Measurements from ENCODE around the gene SFSWAP.
"Not testable (repeated sequence)": the region's sequence is repeated elsewhere in the genome, so short reads cannot be mapped to it uniquely, and the experiment has no call there.

Gene SFSWAP

DNA sequence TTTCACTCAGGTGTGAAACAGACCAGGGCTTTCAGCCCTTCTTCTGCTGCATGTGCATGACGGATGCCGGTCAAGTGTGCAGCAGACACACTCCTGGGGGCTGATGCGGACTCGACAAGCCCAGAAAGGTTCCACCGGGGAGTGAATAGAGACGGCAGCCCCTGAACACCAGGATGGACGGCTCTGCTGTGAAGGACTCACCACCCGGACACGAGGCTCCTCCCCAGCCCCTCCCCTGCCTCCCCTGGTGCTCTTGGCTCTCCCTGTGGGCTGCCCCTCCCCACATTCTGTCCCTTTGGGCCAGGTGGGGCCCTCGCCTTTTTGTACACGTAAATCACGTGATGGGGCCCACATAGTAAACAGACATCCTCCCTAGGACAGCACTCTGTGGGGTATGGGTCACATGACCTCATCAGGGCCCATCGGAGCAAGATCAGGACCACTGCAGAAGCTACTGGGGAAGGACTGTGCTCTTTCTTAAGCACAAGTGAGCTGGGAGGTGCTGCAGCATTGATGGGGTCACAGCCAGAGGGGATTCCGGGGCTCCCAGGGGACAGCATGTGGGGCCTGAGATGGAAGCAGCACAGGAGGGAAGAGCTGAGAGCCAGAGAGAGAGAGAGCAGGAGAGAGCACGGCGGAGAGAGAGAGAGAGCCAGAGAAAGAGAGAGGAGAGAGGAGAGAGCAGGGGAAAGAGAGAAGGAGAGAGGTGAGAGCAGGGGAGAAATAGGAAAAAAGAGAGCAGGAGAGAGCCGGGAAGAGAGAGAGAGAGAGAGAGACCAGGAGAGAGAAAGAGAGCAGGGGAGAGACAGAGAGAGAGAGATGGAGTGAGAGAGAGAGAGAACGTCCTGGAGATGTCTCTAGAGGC is 30.3 kb upstream of the SFSWAP start:
- DNase-seq = not testable (repeated sequence)

- peak; percentile 50 for DNase-seq
Observed at GRCh38 chr12:131681257-131681620, 29.7 kb upstream of the SFSWAP start.

DNA sequence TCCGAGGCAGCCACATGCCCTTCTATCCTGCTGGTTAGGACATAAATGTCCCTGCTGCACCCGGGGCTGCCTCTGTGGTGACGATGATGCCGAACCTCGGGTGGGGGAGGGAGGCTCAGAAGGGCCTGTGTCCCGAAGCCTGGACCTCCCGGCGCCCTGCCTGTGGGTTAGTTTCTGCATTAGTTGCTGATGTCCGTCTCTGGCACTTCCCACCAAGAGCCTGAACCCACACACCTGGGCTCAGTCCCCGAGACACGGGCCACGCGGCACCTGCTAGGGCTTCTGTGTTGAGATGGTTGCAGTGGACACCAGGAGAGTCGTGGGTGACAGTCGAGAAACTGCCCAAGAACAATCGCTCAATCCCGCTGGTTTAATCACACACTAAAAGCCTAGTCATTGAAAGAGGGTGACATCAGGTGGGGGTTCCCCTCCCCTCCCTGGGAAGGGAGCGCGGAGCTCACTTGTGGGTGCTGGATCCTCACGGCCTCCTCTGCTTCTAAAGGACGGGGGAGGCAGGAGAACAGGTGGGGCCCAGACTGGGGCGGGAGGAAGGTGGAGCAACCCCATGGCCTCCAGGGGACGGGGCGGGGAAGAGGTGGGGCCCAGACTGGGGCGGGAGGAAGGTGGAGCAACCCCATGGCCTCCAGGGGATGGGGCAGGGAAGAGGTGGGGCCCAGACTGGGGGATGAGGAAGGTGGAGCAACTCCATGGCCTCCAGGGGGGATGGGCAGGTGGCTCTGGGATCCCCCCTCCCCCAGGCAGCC is 29.0 kb upstream of the SFSWAP start:
- DNase-seq = peak; percentile 51

DNA sequence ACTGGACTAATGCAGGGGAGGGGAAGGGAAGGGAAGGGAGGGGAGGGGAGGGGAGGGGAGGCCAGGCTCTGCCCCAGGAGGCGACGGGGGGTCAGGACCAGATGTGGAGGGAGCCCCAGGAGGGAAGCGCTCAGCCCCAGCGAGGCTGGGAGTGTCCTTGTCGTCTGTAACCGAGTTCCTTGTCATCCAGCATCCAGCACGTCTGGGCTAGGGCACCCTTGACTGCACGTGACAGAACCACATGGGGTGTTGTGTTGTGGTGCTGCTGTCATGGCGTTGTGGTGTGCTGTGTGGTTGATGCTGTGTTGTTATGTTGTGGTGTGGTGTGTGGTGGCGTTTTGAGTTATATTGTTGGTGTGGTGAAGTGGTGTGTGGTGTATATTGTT is 28.4 kb upstream of the SFSWAP start:
- peak; percentile 48 for DNase-seq

DNA sequence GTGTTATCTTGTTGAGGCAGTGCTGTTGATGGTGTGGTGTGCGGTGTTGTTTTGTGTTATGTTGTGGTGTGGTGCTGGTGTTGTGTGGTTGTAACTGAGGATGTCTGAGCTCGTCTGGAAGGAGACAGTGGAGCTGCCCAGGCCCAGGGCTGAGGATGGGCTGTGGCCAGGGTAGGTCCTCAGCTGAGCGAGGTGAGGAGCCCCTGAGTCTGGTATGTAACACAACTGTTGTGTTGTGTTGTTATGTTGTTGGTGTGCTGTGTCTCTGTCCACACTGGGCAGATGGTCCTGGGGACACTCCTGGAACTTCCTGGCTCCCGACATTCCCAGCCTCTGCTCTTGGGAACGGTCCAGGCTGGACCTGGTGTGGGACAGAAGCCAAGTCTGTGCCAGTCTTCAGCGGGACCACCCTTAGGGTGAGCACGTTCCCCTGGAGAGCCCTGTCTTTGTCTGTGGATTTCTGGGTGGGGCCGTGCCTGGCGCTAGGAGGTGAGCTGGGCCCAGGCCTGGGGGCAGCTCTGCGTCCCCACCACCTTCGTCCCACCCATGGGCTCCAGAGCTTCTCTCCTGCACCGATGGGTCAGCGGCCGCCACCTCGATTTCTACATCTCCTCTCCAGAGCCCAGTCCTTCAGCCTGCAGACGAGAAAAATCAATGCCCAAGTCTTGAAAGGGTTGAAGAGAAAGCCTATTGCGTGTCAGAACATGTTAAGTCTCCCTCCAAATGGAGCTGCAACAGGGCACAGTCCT is 27.4 kb upstream of the SFSWAP start:
- DNase-seq = peak; percentile 45

- DNase-seq = peak; percentile 56
Observed at GRCh38 chr12:131684015-131684725, 26.7 kb upstream of the SFSWAP start.

GRCh38 chr12:131687346-131688125 is 23.4 kb upstream of the SFSWAP start:
- peak; percentile 36 for DNase-seq

DNA sequence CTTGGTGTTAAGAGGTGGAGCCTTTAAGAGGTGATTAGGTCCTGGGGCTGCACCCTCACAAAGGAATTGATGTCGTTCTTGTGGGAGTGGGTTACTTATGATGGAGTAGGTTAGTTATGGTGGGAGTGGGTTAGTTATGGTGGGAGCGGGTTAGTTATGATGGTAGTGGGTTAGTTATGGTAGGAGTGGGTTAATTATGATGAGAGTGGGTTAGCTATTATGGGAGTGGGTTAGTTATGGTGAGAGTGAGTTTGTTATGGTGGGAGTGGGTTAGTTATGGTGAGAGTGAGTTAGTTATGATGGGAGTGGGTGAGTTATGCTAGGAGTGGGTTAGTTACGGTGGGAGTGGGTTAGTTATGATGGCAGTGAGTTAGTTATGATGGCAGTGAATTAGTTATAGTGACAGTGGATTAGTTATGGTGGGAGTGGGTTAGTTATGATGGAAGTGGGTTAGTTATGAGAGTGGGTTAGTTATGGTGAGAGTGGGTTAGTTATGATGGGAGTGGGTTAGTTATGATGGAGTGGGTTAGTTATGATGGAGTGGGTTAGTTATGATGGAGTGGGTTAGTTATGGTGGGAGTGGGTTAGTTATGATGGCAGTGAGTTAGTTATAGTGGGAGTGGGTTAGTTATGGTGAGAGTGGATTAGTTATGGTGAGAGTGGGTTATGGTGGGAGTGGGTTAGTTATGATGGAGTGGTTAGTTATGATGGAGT is 22.6 kb upstream of the SFSWAP start:
- no peak for DNase-seq

- DNase-seq = no peak
Observed at GRCh38 chr12:131688845-131689154, 22.1 kb upstream of the SFSWAP start.

- DNase-seq = no peak
Observed at GRCh38 chr12:131690320-131690719, 20.6 kb upstream of the SFSWAP start.

DNA sequence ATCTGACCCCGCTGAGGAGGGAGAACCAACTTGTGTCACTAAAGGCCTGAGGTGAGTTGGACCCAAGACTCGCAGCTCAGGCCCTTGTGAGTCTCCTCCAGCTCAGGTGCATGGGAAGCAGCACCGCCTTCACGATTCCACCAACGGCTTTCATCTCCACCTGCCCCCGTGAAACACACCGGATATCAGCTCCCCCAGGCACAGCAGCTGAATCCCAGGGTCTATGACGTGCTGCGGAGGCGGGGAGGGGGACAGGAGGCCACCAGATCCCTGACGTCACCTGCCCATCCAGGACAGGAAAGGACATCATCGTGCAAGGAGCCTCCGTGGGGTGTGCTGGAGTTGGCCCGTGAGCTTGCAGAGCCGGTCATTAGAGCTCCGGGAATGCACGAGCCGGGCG is 18.5 kb upstream of the SFSWAP start:
- no peak for DNase-seq

GRCh38 chr12:131693149-131693548 is 17.7 kb upstream of the SFSWAP start:
- DNase-seq = peak; percentile 34

- DNase-seq = peak; percentile 38
Observed at GRCh38 chr12:131694116-131694838, 16.6 kb upstream of the SFSWAP start.

DNA sequence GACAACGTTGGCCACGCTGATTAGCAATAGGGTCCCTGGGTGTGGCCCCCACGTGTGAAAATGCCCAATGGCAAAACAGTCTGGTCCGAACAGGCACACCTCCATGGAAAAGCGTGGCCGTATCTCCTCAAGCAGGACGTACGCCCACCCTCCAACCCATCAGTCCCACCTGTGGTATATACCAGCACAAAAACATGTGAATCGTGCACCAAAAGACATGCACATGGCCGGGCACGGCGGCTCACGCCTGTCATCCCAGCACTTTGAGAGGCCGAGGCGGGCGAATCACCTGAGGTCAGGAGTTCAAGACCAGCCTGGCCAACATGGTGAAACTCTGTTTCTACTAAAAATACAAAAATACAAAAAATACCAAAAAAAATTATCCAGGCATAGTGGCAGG is 14.9 kb upstream of the SFSWAP start:
- DNase-seq = peak; percentile 43

DNA sequence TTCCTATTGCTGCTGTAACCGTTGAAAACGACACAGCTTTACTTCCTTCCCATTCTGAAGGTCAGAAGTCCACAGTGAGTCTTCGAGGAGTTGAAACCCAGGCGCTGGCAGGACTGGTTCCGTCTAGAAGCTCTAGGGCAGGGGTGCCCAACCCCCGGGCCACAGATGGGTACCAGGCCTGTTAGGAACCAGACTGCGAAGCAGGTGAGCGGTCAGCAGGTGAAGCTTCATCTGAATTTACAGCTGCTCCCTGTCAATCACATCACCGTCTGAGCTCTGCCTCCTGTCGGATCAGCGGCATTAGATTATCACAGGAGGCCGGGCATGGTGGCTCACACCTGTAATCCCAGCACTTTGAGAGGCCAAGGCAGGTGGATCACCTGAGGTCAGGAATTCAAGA is 12.6 kb upstream of the SFSWAP start:
- DNase-seq = peak; percentile 42

DNA sequence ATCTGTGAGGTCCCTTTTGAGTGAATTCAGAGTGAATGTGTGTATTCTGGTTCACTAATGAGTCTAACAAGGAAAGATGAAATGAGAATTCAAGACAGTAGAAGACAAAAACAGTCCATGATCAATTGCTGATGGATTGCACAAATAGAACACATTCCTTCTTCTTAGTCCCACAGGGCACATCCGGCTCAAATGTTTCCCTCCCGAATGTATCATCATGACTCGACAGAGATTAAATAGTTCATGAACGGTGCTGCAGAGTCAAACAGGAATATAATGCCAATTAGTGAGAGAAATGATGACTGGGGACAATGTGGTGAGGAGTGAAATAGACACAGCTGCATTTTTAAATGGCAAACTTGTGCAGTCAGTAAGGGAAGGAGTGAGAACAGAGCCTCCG is 11.5 kb upstream of the SFSWAP start:
- no peak for DNase-seq

DNA sequence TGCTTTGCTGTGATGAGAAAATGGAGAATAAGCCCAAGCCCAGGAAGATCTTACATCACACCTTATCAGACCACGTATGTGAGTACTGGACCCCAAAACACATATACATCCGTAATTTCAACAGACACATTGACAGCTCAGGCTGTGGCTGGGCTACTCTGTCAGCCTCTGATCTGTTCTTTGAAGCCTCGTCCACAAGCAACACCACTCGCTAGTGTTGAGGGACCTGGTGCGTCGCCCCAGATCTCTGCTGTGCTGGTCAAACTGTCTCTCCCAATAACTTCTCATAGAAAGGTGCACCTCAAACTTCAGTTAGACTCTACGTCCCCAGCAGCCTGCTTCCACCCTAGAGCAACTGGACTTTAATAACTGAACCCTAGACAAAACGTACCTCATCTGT is 10.6 kb upstream of the SFSWAP start:
- no peak for DNase-seq

- peak; percentile 47 for DNase-seq
Observed at GRCh38 chr12:131701705-131702572, 9.0 kb upstream of the SFSWAP start.

- peak; percentile 42 for DNase-seq
Observed at GRCh38 chr12:131702573-131702877, 8.4 kb upstream of the SFSWAP start.

DNA sequence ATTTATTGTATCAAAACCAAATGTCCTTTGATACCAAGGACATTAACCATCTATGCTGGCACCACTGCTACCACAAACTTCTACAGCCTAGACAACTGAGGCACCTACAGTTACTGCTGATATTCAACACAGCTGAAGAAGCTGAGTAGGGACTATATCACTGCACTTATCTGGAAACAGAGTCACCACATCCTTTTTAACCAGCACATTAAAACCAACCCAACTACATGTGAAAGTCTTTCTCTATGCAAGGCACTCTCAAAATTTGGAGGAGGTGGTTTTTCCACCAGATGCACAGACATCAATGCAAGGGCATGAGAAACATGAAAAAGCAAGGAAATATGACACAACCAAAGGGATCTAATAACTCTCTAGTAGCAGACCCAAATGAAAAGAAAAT is 7.7 kb upstream of the SFSWAP start:
- no peak for DNase-seq

Measured in activated effector memory CD4-positive, alpha-beta T cell treated with anti-CD3 and anti-CD28 coated beads, Interleukin-2, amount 50 U/mL, for 16 hours (primary cell).